DND-41 (cell line): Measurements from ENCODE around the gene DENR.
"Not testable (repeated sequence)": the region's sequence is repeated elsewhere in the genome, so short reads cannot be mapped to it uniquely, and the experiment has no call there.

ENCODE experiments used
- ATAC-seq: fragments of 200-7000 bp; cut with Tn5 transposase; 3 replicates; pipeline ENCODE4 v1.9.1; 2021; ENCODE audit warnings: low read depth; ENCODE audit not compliant: insufficient read depth
- DNase-seq: peaks from one replicate; pipeline ENCODE4 v3.0.0-alpha.2; 2020
- H2AFZ ChIP-seq: 2 replicates; pipeline ENCODE4 v1.6.0; 2012; ENCODE audit warnings: low read depth, low read length
- H3K27ac ChIP-seq: 2 replicates; pipeline ENCODE4 v1.5.1; 2012; ENCODE audit warnings: low read length, inconsistent platforms
- H3K27me3 ChIP-seq: fragments of 200-600 bp; sonication (generic); 2 replicates; pipeline ENCODE4 v1.6.0; 2012; ENCODE audit warnings: low read length, mild to moderate bottlenecking, inconsistent platforms; ENCODE audit not compliant: insufficient read depth, poor library complexity
- H3K36me3 ChIP-seq: 2 replicates; pipeline ENCODE4 v1.5.1; 2012; ENCODE audit warnings: low read length, inconsistent platforms; ENCODE audit not compliant: insufficient read depth
- H3K4me1 ChIP-seq: 2 replicates; pipeline ENCODE4 v1.5.1; 2012; ENCODE audit warnings: mild to moderate bottlenecking, low read length; ENCODE audit not compliant: insufficient read depth
- H3K4me2 ChIP-seq: 2 replicates; pipeline ENCODE4 v1.6.0; 2012; ENCODE audit warnings: mild to moderate bottlenecking, moderate library complexity, low read length, inconsistent platforms; ENCODE audit not compliant: insufficient read depth
- H3K4me3 ChIP-seq, 2 experiments: fragments of 200-600 bp in 1 of 2; shearing (Covaris generic) in 1 of 2; 2 replicates each; pipeline ENCODE4 v1.5.1; 2012 to 2016; ENCODE audit warnings: inconsistent platforms in 2 of 2, low read length in 2 of 2, mild to moderate bottlenecking in 2 of 2, low read depth in 1 of 2, moderate library complexity in 1 of 2
- H3K79me2 ChIP-seq: 2 replicates; pipeline ENCODE4 v1.6.0; 2012; ENCODE audit warnings: low read length, inconsistent platforms; ENCODE audit not compliant: insufficient read depth
- H3K9ac ChIP-seq: 2 replicates; pipeline ENCODE4 v1.6.0; 2012; ENCODE audit warnings: low read depth, mild to moderate bottlenecking, inconsistent platforms, low read length, moderate library complexity
- H3K9me3 ChIP-seq: 2 replicates; pipeline ENCODE4 v1.5.1; 2012; ENCODE audit warnings: low read length, moderate library complexity, mild to moderate bottlenecking, inconsistent platforms; ENCODE audit not compliant: insufficient read depth, severe bottlenecking
- H4K20me1 ChIP-seq: 2 replicates; pipeline ENCODE4 v1.6.0; 2012; ENCODE audit warnings: low read length; ENCODE audit not compliant: insufficient read depth
- EZH2 ChIP-seq: IDR thresholded peaks from 3 replicates; pipeline ENCODE4 v1.6.1; 2012; ENCODE audit warnings: borderline replicate concordance, low read depth, mild to moderate bottlenecking, moderate library complexity, low read length, inconsistent platforms; ENCODE audit not compliant: severe bottlenecking
- TF ChIP-seq, protein P1 (sequence below): IDR thresholded peaks from 2 replicates; pipeline ENCODE4 v1.5.1; 2012; ENCODE audit warnings: borderline replicate concordance, low read length, moderate library complexity, mild to moderate bottlenecking; ENCODE audit not compliant: poor library complexity, severe bottlenecking; ENCODE audit errors: extremely low read depth

The DENR gene, protein sequence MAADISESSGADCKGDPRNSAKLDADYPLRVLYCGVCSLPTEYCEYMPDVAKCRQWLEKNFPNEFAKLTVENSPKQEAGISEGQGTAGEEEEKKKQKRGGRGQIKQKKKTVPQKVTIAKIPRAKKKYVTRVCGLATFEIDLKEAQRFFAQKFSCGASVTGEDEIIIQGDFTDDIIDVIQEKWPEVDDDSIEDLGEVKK

DNA sequence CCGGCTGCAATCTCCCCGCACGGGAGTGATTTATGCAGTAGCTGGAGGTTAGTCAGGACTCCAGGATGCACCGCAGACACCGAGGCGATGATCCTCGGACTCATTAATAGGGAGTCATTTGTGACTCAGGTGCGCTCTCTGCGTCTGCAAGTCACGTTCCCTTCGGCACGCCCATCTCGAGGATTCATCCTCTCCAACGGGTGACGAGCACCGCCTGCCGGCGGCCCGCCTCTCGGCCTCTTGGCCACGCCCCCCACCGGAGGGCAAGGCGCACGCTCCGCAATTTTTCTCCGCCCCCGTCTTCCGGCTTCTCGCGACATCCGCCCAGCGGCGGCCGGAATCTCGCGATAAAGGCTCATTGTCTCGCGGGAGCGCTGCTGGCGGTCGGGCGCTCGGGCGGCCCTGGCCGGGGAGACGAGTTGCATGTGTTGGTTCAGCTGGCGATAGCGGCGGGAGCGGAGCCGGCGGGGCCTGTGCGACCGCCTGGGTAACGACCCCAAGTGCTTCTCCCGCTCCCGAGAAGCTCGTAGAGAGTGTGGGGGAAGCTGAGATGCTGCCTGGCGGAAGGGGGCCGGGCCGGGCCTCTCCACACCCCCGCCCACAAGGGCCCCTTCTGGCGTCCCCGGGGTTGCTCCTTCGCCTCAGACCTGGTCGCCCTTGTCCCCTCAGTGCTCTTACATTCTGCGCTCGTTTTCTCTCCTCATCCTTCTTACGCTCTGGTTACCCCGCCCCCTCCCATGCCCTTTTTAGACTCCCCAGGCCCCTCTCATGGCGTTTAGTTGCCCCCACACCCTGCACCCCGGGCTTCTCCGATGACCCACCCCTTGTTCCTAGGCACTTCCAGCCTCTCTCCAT lies at the start of gene DENR:
Gene DENR (plus strand): TSS at position 361 of the 855 bp plus-strand sequence. CDS start 878 bp downstream, outside the sequence.
- Histone ChIP-seq H3K4me2 (peak within 1 kb of the TSS; percentile 88), H2AFZ (peak within 1 kb of the TSS; percentile 79), H3K4me3 (peak within 1 kb of the TSS; percentile 68 to 75), H3K27me3 (no peaks in the 10 kb centered on the region), H3K4me1 (peaks cover 37% of the 10 kb centered on the region), H3K36me3 (peaks cover 45% of the 10 kb centered on the region), H3K27ac (peak within 1 kb of the TSS; percentile 79), H3K9ac (peak within 1 kb of the TSS; percentile 86), H3K9me3 (no peaks in the 10 kb centered on the region), H4K20me1 (peaks cover 10% of the 10 kb centered on the region; the same call in 1 of the 2 replicates), H3K79me2 (peaks cover 47% of the 10 kb centered on the region)
- ATAC-seq (peak; percentile 91), DNase-seq (peak; percentile 99)
- TF ChIP-seq, protein P1, sequence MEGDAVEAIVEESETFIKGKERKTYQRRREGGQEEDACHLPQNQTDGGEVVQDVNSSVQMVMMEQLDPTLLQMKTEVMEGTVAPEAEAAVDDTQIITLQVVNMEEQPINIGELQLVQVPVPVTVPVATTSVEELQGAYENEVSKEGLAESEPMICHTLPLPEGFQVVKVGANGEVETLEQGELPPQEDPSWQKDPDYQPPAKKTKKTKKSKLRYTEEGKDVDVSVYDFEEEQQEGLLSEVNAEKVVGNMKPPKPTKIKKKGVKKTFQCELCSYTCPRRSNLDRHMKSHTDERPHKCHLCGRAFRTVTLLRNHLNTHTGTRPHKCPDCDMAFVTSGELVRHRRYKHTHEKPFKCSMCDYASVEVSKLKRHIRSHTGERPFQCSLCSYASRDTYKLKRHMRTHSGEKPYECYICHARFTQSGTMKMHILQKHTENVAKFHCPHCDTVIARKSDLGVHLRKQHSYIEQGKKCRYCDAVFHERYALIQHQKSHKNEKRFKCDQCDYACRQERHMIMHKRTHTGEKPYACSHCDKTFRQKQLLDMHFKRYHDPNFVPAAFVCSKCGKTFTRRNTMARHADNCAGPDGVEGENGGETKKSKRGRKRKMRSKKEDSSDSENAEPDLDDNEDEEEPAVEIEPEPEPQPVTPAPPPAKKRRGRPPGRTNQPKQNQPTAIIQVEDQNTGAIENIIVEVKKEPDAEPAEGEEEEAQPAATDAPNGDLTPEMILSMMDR: peak; percentile 84
- no peak for TF ChIP-seq EZH2

DNA sequence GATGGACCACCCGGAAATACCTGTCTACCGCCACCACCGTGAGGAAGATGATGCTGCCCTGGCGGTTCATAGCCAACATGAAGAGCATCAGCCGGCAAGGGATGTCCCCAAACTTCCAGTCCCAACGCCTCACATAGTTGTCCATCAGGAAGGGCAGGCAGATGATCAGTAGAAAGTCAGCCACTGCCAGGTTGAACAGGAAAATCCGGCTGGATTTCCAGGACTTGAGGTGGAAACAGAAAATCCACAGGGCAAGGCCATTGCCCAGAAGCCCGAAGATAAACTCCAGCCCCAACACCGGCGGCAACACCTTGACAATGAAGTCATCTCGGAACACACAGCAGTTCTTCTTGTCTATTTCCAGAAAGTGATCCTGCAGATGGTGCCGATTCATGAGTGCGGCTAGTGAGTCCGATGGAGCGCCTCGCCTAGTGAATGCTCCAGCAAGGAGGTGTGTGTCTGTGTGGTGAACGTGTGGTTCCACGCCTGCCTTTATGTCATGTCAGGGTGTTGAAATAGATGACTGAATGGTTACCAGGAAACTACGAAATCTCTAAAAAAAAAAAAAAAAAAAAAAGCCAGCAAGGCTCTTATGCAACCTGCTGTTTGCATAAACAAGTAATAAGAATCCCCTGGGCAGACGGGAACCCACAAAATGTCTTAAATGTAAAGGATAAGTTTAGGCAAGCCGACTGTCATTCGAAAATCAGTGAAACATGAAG lies 49.6 kb upstream of the DENR start, which contains the start of gene HCAR2:
Gene HCAR2 (minus strand): TSS at position 468 of the 722 bp plus-strand sequence. CDS start 74 bp downstream, at position 394.
- not testable (repeated sequence) for H3K9ac ChIP-seq, H3K4me1 ChIP-seq, H2AFZ ChIP-seq, H3K27me3 ChIP-seq, H3K36me3 ChIP-seq, ATAC-seq, H3K4me2 ChIP-seq, H4K20me1 ChIP-seq, H3K4me3 ChIP-seq, H3K9me3 ChIP-seq, H3K79me2 ChIP-seq, H3K27ac ChIP-seq, DNase-seq

DNA sequence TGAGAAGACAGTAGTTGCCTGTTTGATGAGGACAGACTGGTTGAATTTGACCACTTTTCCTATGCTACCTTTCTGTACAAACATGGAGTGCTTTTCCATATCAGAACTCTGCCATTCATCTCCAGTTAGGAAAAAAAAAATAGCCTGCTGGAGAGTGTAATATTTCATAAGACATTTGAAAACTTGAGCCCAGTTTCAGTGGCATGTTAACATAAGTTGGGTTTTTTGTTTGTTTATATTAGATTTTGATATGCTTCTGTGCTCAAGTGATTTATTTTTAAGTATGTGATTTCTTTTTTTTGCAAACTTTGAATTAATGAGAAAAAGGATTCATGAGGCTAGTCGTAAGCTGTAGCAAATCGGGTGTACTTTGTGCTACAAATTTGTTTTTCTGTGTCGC lies 48.8 kb upstream of the DENR start:
- H3K79me2 ChIP-seq, H3K4me3 ChIP-seq, H3K27ac ChIP-seq, H3K4me2 ChIP-seq, H3K9me3 ChIP-seq, H3K9ac ChIP-seq, H2AFZ ChIP-seq, H3K4me1 ChIP-seq, DNase-seq, H3K36me3 ChIP-seq, H3K27me3 ChIP-seq, H4K20me1 ChIP-seq, ATAC-seq: not testable (repeated sequence)

DNA sequence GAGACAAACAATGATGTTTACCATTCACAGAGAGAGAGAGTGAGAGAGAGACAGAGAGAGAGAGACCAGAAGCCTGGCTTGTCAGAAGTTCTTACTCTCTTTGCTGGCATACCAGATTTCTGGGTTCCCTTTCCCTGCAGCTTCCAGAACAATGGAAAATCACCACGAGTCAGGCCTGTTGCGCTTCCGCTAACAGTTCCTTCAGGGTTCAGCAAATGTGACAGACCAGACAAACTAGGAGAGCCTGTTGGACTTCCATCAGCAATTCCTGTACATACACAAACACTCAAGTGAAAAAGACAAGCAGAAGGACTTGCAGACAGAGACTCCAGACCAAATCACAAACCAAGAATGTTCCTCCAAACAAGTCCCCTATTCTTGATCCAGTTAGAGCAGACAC lies 43.3 kb upstream of the DENR start:
- H2AFZ ChIP-seq: not testable (repeated sequence)

DNA sequence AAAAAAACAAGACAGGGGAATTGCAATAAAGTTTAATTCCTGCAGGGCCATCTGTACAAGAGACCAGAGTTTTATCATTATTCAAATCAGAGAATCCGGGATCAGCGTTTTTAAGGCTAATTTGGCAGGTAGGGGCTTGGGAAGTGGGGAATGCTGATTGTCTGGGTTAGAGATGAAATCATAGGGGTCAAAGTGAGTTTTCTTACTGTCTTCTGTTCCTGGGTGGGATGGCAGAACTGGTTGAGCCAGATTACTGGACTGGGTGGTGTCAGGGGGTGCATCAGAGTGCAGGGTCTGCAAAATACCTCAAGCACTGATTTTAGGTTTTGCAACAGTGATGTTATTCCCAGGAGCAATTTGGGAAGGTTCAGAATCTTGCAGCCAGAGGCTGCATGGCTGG lies 42.3 kb upstream of the DENR start:
- not testable (repeated sequence) for H4K20me1 ChIP-seq, H3K4me1 ChIP-seq, DNase-seq, H3K27me3 ChIP-seq, H3K79me2 ChIP-seq, H2AFZ ChIP-seq, H3K27ac ChIP-seq, H3K9ac ChIP-seq, H3K4me3 ChIP-seq, ATAC-seq, H3K9me3 ChIP-seq, H3K36me3 ChIP-seq, H3K4me2 ChIP-seq

More for the DNA sequence above, 43.3 kb upstream of the DENR start:
- DNase-seq, H3K36me3 ChIP-seq, H3K79me2 ChIP-seq, H3K4me3 ChIP-seq, H3K27ac ChIP-seq, ATAC-seq, H3K4me1 ChIP-seq, H3K9me3 ChIP-seq, H3K9ac ChIP-seq, H4K20me1 ChIP-seq, H3K27me3 ChIP-seq, H3K4me2 ChIP-seq: not testable (repeated sequence)

DNA sequence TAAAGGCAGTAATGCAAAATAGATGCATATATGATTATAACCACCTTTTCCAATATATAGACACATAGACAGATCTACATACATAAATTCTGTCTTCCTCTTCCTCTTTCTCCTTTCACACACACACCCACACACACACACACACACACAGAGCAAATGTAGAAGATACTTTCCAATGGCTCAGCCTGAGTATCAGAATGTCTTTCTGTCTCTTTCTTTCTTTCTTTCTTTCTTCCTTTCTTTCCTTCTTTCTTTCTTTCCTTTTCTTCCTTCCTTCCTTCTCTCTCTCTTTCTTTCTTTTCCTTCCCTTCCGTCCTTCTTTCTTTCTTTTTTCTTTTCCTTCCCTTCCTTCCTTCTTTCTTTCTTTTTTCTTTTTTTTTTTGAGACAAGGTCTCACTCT lies 41.4 kb upstream of the DENR start:
- DNase-seq, H2AFZ ChIP-seq, ATAC-seq, H3K4me3 ChIP-seq, H3K9me3 ChIP-seq, H3K9ac ChIP-seq, H3K4me2 ChIP-seq, H4K20me1 ChIP-seq, H3K36me3 ChIP-seq, H3K27ac ChIP-seq, H3K4me1 ChIP-seq, H3K27me3 ChIP-seq, H3K79me2 ChIP-seq: not testable (repeated sequence)
